ENCODE measurements around the gene VDAC2. TPM values are rescaled to one million over a fixed set of nuclear protein-coding genes. Genes with fewer than 3 reads are reported as not detected.

Gene VDAC2
- total and polyA plus RNA-seq, 2 experiments from 2014 or later: 242 to 311 TPM

- peaks cover 27% of the 10 kb centered on the region for H3K4me1 Mint-ChIP-seq
- Histone ChIP-seq H3K27ac (ENCODE audit: low read depth) (peak overlapping the region; percentile 95), H3K4me2 (peak overlapping the region; percentile 75), H3F3A (replicated peaks; ENCODE audit: low read depth) (peaks cover 42% of the 10 kb centered on the region), H3K4me3 (peak overlapping the region; percentile 78), H2AFZ (no peak overlapping the region; the same call in 1 of the 2 replicates), H3K27me3 (ENCODE audit: insufficient read depth) (no peaks in the 10 kb centered on the region), H3K9me2 (ENCODE audit: insufficient read depth) (no peaks in the 10 kb centered on the region), H3K36me3 (ENCODE audit: insufficient read depth) (peaks cover 25% of the 10 kb centered on the region), H4K20me1 (replicated peaks; ENCODE audit: insufficient read depth) (peaks cover 14% of the 10 kb centered on the region), H3K79me2 (replicated peaks; ENCODE audit: insufficient read depth) (peaks cover 24% of the 10 kb centered on the region), H3K4me1 (ENCODE audit: insufficient read depth) (peaks cover 6% of the 10 kb centered on the region; the same call in 1 of the 2 replicates)
- no peaks in the 10 kb centered on the region for H3K9me3 Mint-ChIP-seq
- peak overlapping the region; percentile 89 for H3K27ac Mint-ChIP-seq
- TF ChIP-seq EZH2 (IDR thresholded peaks at IDR 0.05; ENCODE audit: low read depth, unreplicated experiment): no peak
- TF ChIP-seq, protein P1, sequence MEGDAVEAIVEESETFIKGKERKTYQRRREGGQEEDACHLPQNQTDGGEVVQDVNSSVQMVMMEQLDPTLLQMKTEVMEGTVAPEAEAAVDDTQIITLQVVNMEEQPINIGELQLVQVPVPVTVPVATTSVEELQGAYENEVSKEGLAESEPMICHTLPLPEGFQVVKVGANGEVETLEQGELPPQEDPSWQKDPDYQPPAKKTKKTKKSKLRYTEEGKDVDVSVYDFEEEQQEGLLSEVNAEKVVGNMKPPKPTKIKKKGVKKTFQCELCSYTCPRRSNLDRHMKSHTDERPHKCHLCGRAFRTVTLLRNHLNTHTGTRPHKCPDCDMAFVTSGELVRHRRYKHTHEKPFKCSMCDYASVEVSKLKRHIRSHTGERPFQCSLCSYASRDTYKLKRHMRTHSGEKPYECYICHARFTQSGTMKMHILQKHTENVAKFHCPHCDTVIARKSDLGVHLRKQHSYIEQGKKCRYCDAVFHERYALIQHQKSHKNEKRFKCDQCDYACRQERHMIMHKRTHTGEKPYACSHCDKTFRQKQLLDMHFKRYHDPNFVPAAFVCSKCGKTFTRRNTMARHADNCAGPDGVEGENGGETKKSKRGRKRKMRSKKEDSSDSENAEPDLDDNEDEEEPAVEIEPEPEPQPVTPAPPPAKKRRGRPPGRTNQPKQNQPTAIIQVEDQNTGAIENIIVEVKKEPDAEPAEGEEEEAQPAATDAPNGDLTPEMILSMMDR (conservative IDR thresholded peaks at IDR 0.05; ENCODE audit: low read depth in 2 of 2): no peak
- no peak for TF ChIP-seq CREB1 (CRISPR knock-in tag; IDR thresholded peaks at IDR 0.05; ENCODE audit: low read depth)
- TF ChIP-seq ZNF114 (CRISPR knock-in tag; IDR thresholded peaks at IDR 0.05): no peak
- no peak for TF ChIP-seq NANOG (IDR thresholded peaks at IDR 0.05; ENCODE audit: borderline replicate concordance)
- no peak for TF ChIP-seq ZNF462 (CRISPR knock-in tag; IDR thresholded peaks at IDR 0.05)
- H3K36me3 Mint-ChIP-seq (ENCODE audit: low read depth): peaks cover 50% of the 10 kb centered on the region
- H3K27me3 Mint-ChIP-seq (ENCODE audit: insufficient read depth, low read depth, poor library complexity): peaks cover 24% of the 10 kb centered on the region
- no peak for DNase-seq (ENCODE audit: low spot score)
- peak; percentile 2 for ATAC-seq
- H3K4me3 Mint-ChIP-seq: peak overlapping the region; percentile 69
Measured at GRCh38 chr10:75233444-75234016, 22.9 kb downstream of the VDAC2 start.

Data from GM23338 (cell line).